Transverse colon (tissue), 4 donors: ENCODE measurements around the gene DNAH11.

Source experiments
- EP300 ChIP-seq: sonication (generic); formaldehyde crosslinking; IDR thresholded peaks from one replicate; pipeline ENCODE4 v1.6.1; 2017; ENCODE audit warnings: antibody characterized with exemption, low read depth
- POLR2A ChIP-seq: fragments of 450-650 bp; IDR thresholded peaks from one replicate; pipeline ENCODE4 v1.6.1; 2016; ENCODE audit warnings: antibody characterized with exemption, mild to moderate bottlenecking, moderate library complexity
- POLR2AphosphoS5 ChIP-seq, 3 donors: sonication (generic); formaldehyde crosslinking; IDR thresholded peaks; one replicate each; pipeline ENCODE4 v1.6.1; 2016; ENCODE audit warnings: antibody characterized with exemption in 3 of 3
- TF ChIP-seq, protein P1 (sequence below), 5 experiments: fragments of 200-600 bp in 3 of 5; fragments of 450-650 bp in 2 of 5; sonication (generic) in 3 of 5; IDR thresholded peaks; 1 replicate in 2 of 5; 2 replicates in 3 of 5; pipeline ENCODE4 v1.5.1; 2016 to 2017; ENCODE audit warnings: antibody characterized with exemption in 5 of 5, inconsistent platforms in 3 of 5, mild to moderate bottlenecking in 2 of 5, moderate library complexity in 1 of 5

DNA sequence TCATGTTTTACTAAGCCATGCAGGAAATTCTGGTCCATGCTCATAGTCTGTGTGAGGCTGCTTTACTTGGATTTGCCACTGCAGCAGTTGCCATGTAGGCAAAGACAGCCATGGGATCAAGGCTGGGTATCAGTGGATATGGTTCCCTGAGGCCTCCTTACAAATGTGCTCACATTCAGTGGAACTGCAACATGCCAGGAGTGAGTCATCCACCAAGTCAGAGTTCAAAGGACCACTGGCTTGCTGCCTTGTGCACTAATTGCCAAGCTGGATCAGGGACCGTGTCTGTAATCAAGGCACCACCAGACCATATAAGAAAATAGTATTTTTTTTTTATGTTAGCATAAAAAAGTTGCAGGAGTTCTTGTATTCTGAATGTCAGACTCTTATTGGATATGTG is 301.9 kb downstream of the DNAH11 start:
- TF ChIP-seq, protein P1, sequence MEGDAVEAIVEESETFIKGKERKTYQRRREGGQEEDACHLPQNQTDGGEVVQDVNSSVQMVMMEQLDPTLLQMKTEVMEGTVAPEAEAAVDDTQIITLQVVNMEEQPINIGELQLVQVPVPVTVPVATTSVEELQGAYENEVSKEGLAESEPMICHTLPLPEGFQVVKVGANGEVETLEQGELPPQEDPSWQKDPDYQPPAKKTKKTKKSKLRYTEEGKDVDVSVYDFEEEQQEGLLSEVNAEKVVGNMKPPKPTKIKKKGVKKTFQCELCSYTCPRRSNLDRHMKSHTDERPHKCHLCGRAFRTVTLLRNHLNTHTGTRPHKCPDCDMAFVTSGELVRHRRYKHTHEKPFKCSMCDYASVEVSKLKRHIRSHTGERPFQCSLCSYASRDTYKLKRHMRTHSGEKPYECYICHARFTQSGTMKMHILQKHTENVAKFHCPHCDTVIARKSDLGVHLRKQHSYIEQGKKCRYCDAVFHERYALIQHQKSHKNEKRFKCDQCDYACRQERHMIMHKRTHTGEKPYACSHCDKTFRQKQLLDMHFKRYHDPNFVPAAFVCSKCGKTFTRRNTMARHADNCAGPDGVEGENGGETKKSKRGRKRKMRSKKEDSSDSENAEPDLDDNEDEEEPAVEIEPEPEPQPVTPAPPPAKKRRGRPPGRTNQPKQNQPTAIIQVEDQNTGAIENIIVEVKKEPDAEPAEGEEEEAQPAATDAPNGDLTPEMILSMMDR (IDR thresholded peaks at IDR 0.05) = no peak
- TF ChIP-seq EP300 (no peak), POLR2AphosphoS5 (IDR thresholded peaks at IDR 0.05) (no peak), POLR2A (no peak)
